Omental fat pad (tissue), 4 donors: Measurements from ENCODE around the gene TEX261. TPM values are rescaled to one million over a fixed set of nuclear protein-coding genes. Genes with fewer than 3 reads are reported as not detected.

Experiments
- ATAC-seq: fragments of 150-250 bp; one replicate; pipeline ENCODE4 v1.9.1; 2016; ENCODE audit warnings: mild to moderate bottlenecking, moderate library complexity; ENCODE audit not compliant: low FRiP score
- DNase-seq: peaks from one replicate; pipeline ENCODE4 v3.0.0-alpha.2; 2019; ENCODE audit warnings: low spot score
- CTCF ChIP-seq, 3 donors: fragments of 450-650 bp; IDR thresholded peaks; one replicate each; pipeline ENCODE4 v1.5.1; 2016 to 2017; ENCODE audit warnings: antibody characterized with exemption in 3 of 3, mild to moderate bottlenecking in 3 of 3, moderate library complexity in 2 of 3
- total RNA-seq, 4 donors: library from RNA; depleted of rRNA; stranded (reverse); fragments of >200 nt; gene quantifications; one replicate each; pipeline ENCODE4 v1.1.0, GENCODE V29; 2016

Gene TEX261
- total RNA-seq, 4 donors from 2014 or later = 33.6 to 63.0 (median 41.1) TPM

- no peak for ATAC-seq
- TF ChIP-seq CTCF (IDR thresholded peaks at IDR 0.05) = no peak
- no peak for DNase-seq
Measured at GRCh38 chr2:70983506-70984227, 11.0 kb downstream of the TEX261 start.

- ATAC-seq = no peak
- TF ChIP-seq CTCF (IDR thresholded peaks at IDR 0.05) = no peak
- DNase-seq = no peak
Measured at GRCh38 chr2:70982971-70983370, 11.7 kb downstream of the TEX261 start.

- ATAC-seq (no peak), DNase-seq (no peak)
- TF ChIP-seq CTCF (IDR thresholded peaks at IDR 0.05) = no peak
Measured at GRCh38 chr2:70981866-70982810, 12.5 kb downstream of the TEX261 start.

- DNase-seq = no peak
- no peak for TF ChIP-seq CTCF (IDR thresholded peaks at IDR 0.05)
- ATAC-seq = no peak
Measured at GRCh38 chr2:70981421-70981820, 13.3 kb downstream of the TEX261 start.

- no peak for ATAC-seq
- no peak for DNase-seq
- no peak for TF ChIP-seq CTCF (IDR thresholded peaks at IDR 0.05)
Measured at GRCh38 chr2:70979626-70980025, 15.0 kb downstream of the TEX261 start.

- ATAC-seq = peak; percentile 19
- DNase-seq = peak; percentile 32
- no peak for TF ChIP-seq CTCF (IDR thresholded peaks at IDR 0.05)
Measured at GRCh38 chr2:70979180-70979488, 15.5 kb downstream of the TEX261 start.
